ENCODE measurements around the gene INTS6.

- TF ChIP-seq CTCF (IDR thresholded peaks at IDR 0.05) (no peak), POLR2A (IDR thresholded peaks at IDR 0.05) (no peak)
Observed at GRCh38 chr13:51479199-51479523, 26.3 kb upstream of the INTS6 start.
